ENCODE data around the gene CDC14B.

DNA sequence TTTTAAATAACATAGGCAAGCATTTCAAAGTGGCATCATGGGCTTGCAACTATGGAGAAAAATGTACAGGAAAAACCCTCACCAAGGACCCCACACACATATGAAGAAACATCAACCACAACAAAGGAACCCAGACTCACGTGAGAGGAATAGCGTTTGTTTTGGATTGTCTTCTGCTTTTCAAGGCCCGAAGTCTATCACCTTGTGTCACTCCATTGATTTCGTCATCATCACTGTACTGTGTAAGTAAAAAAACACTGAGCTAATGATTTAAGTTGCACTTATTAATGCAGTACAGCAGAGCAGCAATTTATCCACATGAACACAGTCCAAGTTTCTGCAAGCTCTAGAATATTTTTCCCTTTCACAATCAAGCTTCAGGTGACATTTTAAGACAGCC lies 97.3 kb downstream of the CDC14B start:
- TF ChIP-seq, protein P1, sequence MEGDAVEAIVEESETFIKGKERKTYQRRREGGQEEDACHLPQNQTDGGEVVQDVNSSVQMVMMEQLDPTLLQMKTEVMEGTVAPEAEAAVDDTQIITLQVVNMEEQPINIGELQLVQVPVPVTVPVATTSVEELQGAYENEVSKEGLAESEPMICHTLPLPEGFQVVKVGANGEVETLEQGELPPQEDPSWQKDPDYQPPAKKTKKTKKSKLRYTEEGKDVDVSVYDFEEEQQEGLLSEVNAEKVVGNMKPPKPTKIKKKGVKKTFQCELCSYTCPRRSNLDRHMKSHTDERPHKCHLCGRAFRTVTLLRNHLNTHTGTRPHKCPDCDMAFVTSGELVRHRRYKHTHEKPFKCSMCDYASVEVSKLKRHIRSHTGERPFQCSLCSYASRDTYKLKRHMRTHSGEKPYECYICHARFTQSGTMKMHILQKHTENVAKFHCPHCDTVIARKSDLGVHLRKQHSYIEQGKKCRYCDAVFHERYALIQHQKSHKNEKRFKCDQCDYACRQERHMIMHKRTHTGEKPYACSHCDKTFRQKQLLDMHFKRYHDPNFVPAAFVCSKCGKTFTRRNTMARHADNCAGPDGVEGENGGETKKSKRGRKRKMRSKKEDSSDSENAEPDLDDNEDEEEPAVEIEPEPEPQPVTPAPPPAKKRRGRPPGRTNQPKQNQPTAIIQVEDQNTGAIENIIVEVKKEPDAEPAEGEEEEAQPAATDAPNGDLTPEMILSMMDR (IDR thresholded peaks at IDR 0.05; ENCODE audit: low read depth, low read length, poor library complexity, severe bottlenecking), result no peak
- TF ChIP-seq EZH2phosphoT487 (IDR thresholded peaks at IDR 0.05; ENCODE audit: borderline replicate concordance, low read length), result no peak
